Embryonic facial prominence (tissue), 1 donor: ENCODE results near the gene PPIL6.

Source experiments
- DNase-seq: peaks from one replicate; pipeline ENCODE4 v3.0.0-alpha.2; 2016; ENCODE audit errors: extremely low spot score

Gene PPIL6

GRCh38 chr6:109440331-109441068 is at the start of gene PPIL6, which contains the start of gene SMPD2:
Gene PPIL6, minus strand, starts transcription at chr6:109440628. Its CDS starts 38 bp downstream, at chr6:109440590.
Gene SMPD2, plus strand, starts transcription at chr6:109440724. Its CDS starts 398 bp downstream, at chr6:109441122.
- peak; percentile 71 for DNase-seq

- no peak for DNase-seq
Measured at GRCh38 chr6:109488001-109488400, 47.6 kb upstream of the PPIL6 start.

GRCh38 chr6:109486068-109486467 is 45.6 kb upstream of the PPIL6 start:
- no peak for DNase-seq

GRCh38 chr6:109485266-109485935 is 45.0 kb upstream of the PPIL6 start:
- DNase-seq = no peak

GRCh38 chr6:109484122-109484521 is 43.7 kb upstream of the PPIL6 start:
- DNase-seq = no peak

- DNase-seq = no peak
Measured at GRCh38 chr6:109483735-109484057, 43.3 kb upstream of the PPIL6 start.

- peak; percentile 87 for DNase-seq
Measured at GRCh38 chr6:109482905-109483734, 42.7 kb upstream of the PPIL6 start, which contains the start of gene ZBTB24. Gene ZBTB24, minus strand, starts transcription at chr6:109483219. Its CDS starts 1,193 bp downstream, at chr6:109482026.

- DNase-seq = no peak
Measured at GRCh38 chr6:109480993-109481480, 40.6 kb upstream of the PPIL6 start.

GRCh38 chr6:109478841-109479624 is 38.6 kb upstream of the PPIL6 start:
- no peak for DNase-seq

- no peak for DNase-seq
Measured at GRCh38 chr6:109478222-109478805, 37.9 kb upstream of the PPIL6 start.

- DNase-seq = no peak
Measured at GRCh38 chr6:109477725-109478124, 37.3 kb upstream of the PPIL6 start.

GRCh38 chr6:109477184-109477583 is 36.8 kb upstream of the PPIL6 start:
- DNase-seq = no peak

GRCh38 chr6:109475625-109476024 is 35.2 kb upstream of the PPIL6 start:
- DNase-seq = no peak

GRCh38 chr6:109474995-109475394 is 34.6 kb upstream of the PPIL6 start:
- DNase-seq = no peak

- no peak for DNase-seq
Measured at GRCh38 chr6:109473120-109473519, 32.7 kb upstream of the PPIL6 start.

GRCh38 chr6:109472132-109472995 is 31.9 kb upstream of the PPIL6 start:
- no peak for DNase-seq

- DNase-seq = no peak
Measured at GRCh38 chr6:109471105-109471810, 30.8 kb upstream of the PPIL6 start.

- no peak for DNase-seq
Measured at GRCh38 chr6:109469591-109470189, 29.3 kb upstream of the PPIL6 start.

- DNase-seq = no peak
Measured at GRCh38 chr6:109467696-109468095, 27.3 kb upstream of the PPIL6 start.
